OCI-LY7 (cell line): ENCODE data around the gene CNTNAP5. TPM values are rescaled to one million over a fixed set of nuclear protein-coding genes. Genes with fewer than 3 reads are reported as not detected.

Experiments used
- BruUV-seq: library from RNA; stranded (reverse); fragments of 400-500 nt; replicated peaks from 2 replicates; lab custom pipeline; 2021; lab: Mats Ljungman, UMichigan
- CTCF ChIA-PET: fragments of 300-600 bp; sonication (Branson Sonifier 250); formaldehyde crosslinking; loops from one replicate; lab custom pipeline; 2022; ENCODE audit warnings: antibody characterized with exemption; ENCODE audit not compliant: unreplicated experiment; lab: Charles Lee
- POLR2A ChIA-PET: fragments of 300-600 bp; sonication (Branson Sonifier 250); formaldehyde crosslinking; loops from one replicate; lab custom pipeline; 2022; ENCODE audit warnings: antibody characterized with exemption; lab: Charles Lee
- DNase-seq: peaks from one replicate; pipeline ENCODE4 v3.0.0-alpha.2; 2015; ENCODE audit warnings: low spot score
- H2AFZ ChIP-seq: fragments of 200-600 bp; sonication (generic), shearing (Covaris generic); 2 replicates; pipeline ENCODE4 v1.6.1; 2014; ENCODE audit warnings: mild to moderate bottlenecking, antibody characterized with exemption, low read length, moderate library complexity
- H3K27ac ChIP-seq: fragments of 200-600 bp; sonication (generic); 2 replicates; pipeline ENCODE4 v1.5.1; 2014; ENCODE audit warnings: mixed run types, low read depth, mild to moderate bottlenecking, moderate library complexity, low read length, inconsistent platforms; ENCODE audit not compliant: poor library complexity, severe bottlenecking
- H3K36me3 ChIP-seq: fragments of 200-600 bp; sonication (generic); 2 replicates; pipeline ENCODE4 v1.6.1; 2014; ENCODE audit warnings: mild to moderate bottlenecking, antibody characterized with exemption, low read length, moderate library complexity, mixed read lengths; ENCODE audit not compliant: insufficient read depth
- H3K4me1 ChIP-seq: fragments of 200-600 bp; sonication (generic); 2 replicates; pipeline ENCODE4 v1.5.1; 2014; ENCODE audit warnings: mild to moderate bottlenecking, low read length; ENCODE audit not compliant: insufficient read depth, poor library complexity, severe bottlenecking
- H3K4me2 ChIP-seq: fragments of 200-600 bp; sonication (generic); 2 replicates; pipeline ENCODE4 v1.6.1; 2014; ENCODE audit warnings: mild to moderate bottlenecking, low read length
- H3K4me3 ChIP-seq: fragments of 200-600 bp; sonication (generic); 2 replicates; pipeline ENCODE4 v1.5.1; 2014; ENCODE audit warnings: mild to moderate bottlenecking, low read depth, low read length; ENCODE audit not compliant: poor library complexity, severe bottlenecking
- H3K79me2 ChIP-seq: fragments of 200-600 bp; sonication (generic); 2 replicates; pipeline ENCODE4 v1.6.1; 2016; ENCODE audit warnings: low read depth, mild to moderate bottlenecking, low read length, moderate library complexity, mixed read lengths; ENCODE audit not compliant: insufficient read depth
- H3K9me2 ChIP-seq: fragments of 200-600 bp; sonication (generic); 2 replicates; pipeline ENCODE4 v1.6.1; 2016; ENCODE audit warnings: mild to moderate bottlenecking, low read length, mixed read lengths; ENCODE audit not compliant: insufficient read depth
- H3K9me3 ChIP-seq: fragments of 200-600 bp; sonication (generic); 2 replicates; pipeline ENCODE4 v1.6.1; 2014; ENCODE audit warnings: mild to moderate bottlenecking, mixed run types, low read length, mixed read lengths
- H4K20me1 ChIP-seq: fragments of 200-600 bp; sonication (generic); 2 replicates; pipeline ENCODE4 v1.6.1; 2014; ENCODE audit warnings: mild to moderate bottlenecking, antibody characterized with exemption, low read length, moderate library complexity, mixed read lengths; ENCODE audit not compliant: insufficient read depth
- CTCF ChIP-seq: fragments of 200-600 bp; sonication (generic); conservative IDR thresholded peaks from 2 replicates; pipeline ENCODE4 v1.5.1; 2014; ENCODE audit warnings: mild to moderate bottlenecking, antibody characterized with exemption, low read length, moderate library complexity, mixed read lengths
- EZH2phosphoT487 ChIP-seq: fragments of 200-600 bp; sonication (generic); IDR thresholded peaks from 2 replicates; pipeline ENCODE4 v1.6.1; 2018; ENCODE audit warnings: low read depth, borderline replicate concordance, mild to moderate bottlenecking, mixed run types, antibody characterized with exemption, low read length, moderate library complexity, mixed read lengths
- intact Hi-C: fragments of 100-400 bp; cut with micrococcal nuclease; formaldehyde crosslinking; loops from one replicate; pipeline ENCODE4 v1.10.0; 2022; ENCODE audit not compliant: unreplicated experiment
- total RNA-seq, 2 experiments: library from RNA; depleted of rRNA in 1 of 2; stranded (reverse); fragments of >200 nt in 1 of 2; shearing (Covaris generic) in 1 of 2; gene quantifications; 2 replicates each; pipeline ENCODE4 v1.2.3, GENCODE V29; 2014 to 2022

Gene CNTNAP5
- total RNA-seq, 2 experiments from 2014 or later: not detected

- no peak for TF ChIP-seq EZH2phosphoT487
- no peak for TF ChIP-seq CTCF
- Histone ChIP-seq H3K27ac (no peak overlapping the region), H3K9me2 (no peaks in the 10 kb centered on the region), H2AFZ (no peak overlapping the region), H3K9me3 (no peaks in the 10 kb centered on the region), H3K4me1 (no peaks in the 10 kb centered on the region), H3K4me2 (no peak overlapping the region), H4K20me1 (no peaks in the 10 kb centered on the region), H3K4me3 (no peak overlapping the region), H3K36me3 (no peaks in the 10 kb centered on the region), H3K79me2 (no peaks in the 10 kb centered on the region)
- BruUV-seq: no TSS peak
- CTCF ChIA-PET: no interaction called here
- POLR2A ChIA-PET: interaction anchor here (0.6 kb wide), 1 partner anchor 18 kb away, joined by 3 read pairs; no protein-coding TSS in a partner anchor
- no peak for DNase-seq
- intact Hi-C loops: no loop called here
Measured at GRCh38 chr2:124886216-124886615, 861.1 kb downstream of the CNTNAP5 start.

GRCh38 chr2:124887466-124887865 lies 862.4 kb downstream of the CNTNAP5 start:
- Histone ChIP-seq H3K9me2 (no peaks in the 10 kb centered on the region), H3K79me2 (no peaks in the 10 kb centered on the region), H3K4me2 (no peak overlapping the region), H4K20me1 (no peaks in the 10 kb centered on the region), H3K36me3 (no peaks in the 10 kb centered on the region), H3K9me3 (no peaks in the 10 kb centered on the region), H2AFZ (no peak overlapping the region), H3K27ac (no peak overlapping the region), H3K4me3 (no peak overlapping the region), H3K4me1 (no peaks in the 10 kb centered on the region)
- intact Hi-C loops: no loop called here
- DNase-seq: no peak
- TF ChIP-seq EZH2phosphoT487 (no peak), CTCF (no peak)
- BruUV-seq: no TSS peak
- ChIA-PET POLR2A (no interaction called here), CTCF (no interaction called here)

GRCh38 chr2:124888431-124888830 lies 863.3 kb downstream of the CNTNAP5 start:
- Histone ChIP-seq H3K4me3 (no peak overlapping the region), H3K4me2 (no peak overlapping the region), H3K9me3 (no peaks in the 10 kb centered on the region), H3K36me3 (no peaks in the 10 kb centered on the region), H3K9me2 (no peaks in the 10 kb centered on the region), H3K79me2 (no peaks in the 10 kb centered on the region), H3K27ac (no peak overlapping the region), H4K20me1 (no peaks in the 10 kb centered on the region), H2AFZ (no peak overlapping the region), H3K4me1 (no peaks in the 10 kb centered on the region)
- ChIA-PET POLR2A (interaction anchor here (0.6 to 1.7 kb wide), 2 partner anchors 9 to 16 kb away, joined by 3 to 6 read pairs; no protein-coding TSS in a partner anchor), CTCF (no interaction called here)
- intact Hi-C loops: no loop called here
- DNase-seq: no peak
- TF ChIP-seq CTCF: no peak
- TF ChIP-seq EZH2phosphoT487: no peak
- BruUV-seq: no TSS peak
